Nephron (organoid): ENCODE results near the gene HOXA4.

Experiments
- H3K27ac Mint-ChIP-seq, 3 experiments: 2 replicates each; pipeline ENCODE4 v1.8.0; 2020; ENCODE audit warnings: mixed read lengths in 3 of 3, mild to moderate bottlenecking in 2 of 3, moderate library complexity in 1 of 3
- H3K27me3 Mint-ChIP-seq: 2 replicates; pipeline ENCODE4 v1.8.0; 2021; ENCODE audit warnings: low read depth, mild to moderate bottlenecking, moderate library complexity, mixed read lengths
- H3K36me3 Mint-ChIP-seq: 2 replicates; pipeline ENCODE4 v1.8.0; 2020; ENCODE audit warnings: low read depth, mixed read lengths
- H3K4me1 Mint-ChIP-seq: 2 replicates; pipeline ENCODE4 v1.8.0; 2020; ENCODE audit warnings: mixed read lengths
- H3K4me3 Mint-ChIP-seq, 3 experiments: 2 replicates each; pipeline ENCODE4 v1.8.0; 2020; ENCODE audit warnings: mild to moderate bottlenecking in 3 of 3, mixed read lengths in 3 of 3, moderate library complexity in 2 of 3
- H3K9me3 Mint-ChIP-seq: 2 replicates; pipeline ENCODE4 v1.8.0; 2020; ENCODE audit warnings: mixed read lengths
- CTCF ChIP-seq, 3 experiments: fragments of 200-600 bp; sonication (generic); IDR thresholded peaks; one replicate each; pipeline ENCODE4 v1.5.0; 2021; ENCODE audit warnings: antibody characterized with exemption in 3 of 3; ENCODE audit not compliant: unreplicated experiment in 3 of 3

Gene HOXA4

GRCh38 chr7:27110186-27111031 lies 20.1 kb downstream of the HOXA4 start:
- Mint-ChIP-seq H3K9me3 (no peaks in the 10 kb centered on the region), H3K27ac (peak overlapping the region; percentile 99 to 100 (median 100)), H3K4me1 (peaks cover 70% of the 10 kb centered on the region), H3K36me3 (peaks cover 48% of the 10 kb centered on the region), H3K27me3 (peaks cover 9% of the 10 kb centered on the region), H3K4me3 (peak overlapping the region; percentile 96 to 99 (median 96))
- no peak for TF ChIP-seq CTCF (IDR thresholded peaks at IDR 0.05; ENCODE audit: unreplicated experiment in 3 of 3)

GRCh38 chr7:27109466-27110185 lies 20.9 kb downstream of the HOXA4 start:
- no peak for TF ChIP-seq CTCF (IDR thresholded peaks at IDR 0.05; ENCODE audit: unreplicated experiment in 3 of 3)
- Mint-ChIP-seq H3K4me3 (peak overlapping the region; percentile 83 to 96 (median 86)), H3K9me3 (no peaks in the 10 kb centered on the region), H3K27ac (peak overlapping the region; percentile 99 to 100 (median 100)), H3K36me3 (peaks cover 43% of the 10 kb centered on the region), H3K27me3 (peaks cover 17% of the 10 kb centered on the region), H3K4me1 (peaks cover 72% of the 10 kb centered on the region)

GRCh38 chr7:27108390-27109127 lies 22.0 kb downstream of the HOXA4 start:
- peaks cover 18% of the 10 kb centered on the region for H3K27me3 Mint-ChIP-seq
- peaks cover 43% of the 10 kb centered on the region for H3K36me3 Mint-ChIP-seq
- H3K9me3 Mint-ChIP-seq, result no peaks in the 10 kb centered on the region
- H3K4me1 Mint-ChIP-seq, result peaks cover 78% of the 10 kb centered on the region
- H3K4me3 Mint-ChIP-seq, result peak overlapping the region; percentile 83 to 96 (median 86)
- TF ChIP-seq CTCF (IDR thresholded peaks at IDR 0.05; ENCODE audit: unreplicated experiment in 3 of 3), result no peak
- H3K27ac Mint-ChIP-seq, result peak overlapping the region; percentile 99 to 100 (median 100)

- Mint-ChIP-seq H3K27ac (peak overlapping the region; percentile 99 to 100 (median 100)), H3K4me3 (peak overlapping the region; percentile 83 to 96 (median 86)), H3K4me1 (peaks cover 86% of the 10 kb centered on the region)
These were observed 22.9 kb downstream of the HOXA4 start for GRCh38 chr7:27107391-27108381.

More at GRCh38 chr7:27107391-27108381, 22.9 kb downstream of the HOXA4 start:
- peaks cover 39% of the 10 kb centered on the region for H3K36me3 Mint-ChIP-seq
- no peaks in the 10 kb centered on the region for H3K9me3 Mint-ChIP-seq
- peaks cover 24% of the 10 kb centered on the region for H3K27me3 Mint-ChIP-seq
- no peak for TF ChIP-seq CTCF (IDR thresholded peaks at IDR 0.05; ENCODE audit: unreplicated experiment in 3 of 3)
